K562 (cell line): ENCODE data around the gene FTO.

Experiments
- ADNP ChIP-seq: fragments of 200-800 bp; sonication (Bioruptor generic); IDR thresholded peaks from 2 replicates; pipeline ENCODE4 v1.6.1; 2016; ENCODE audit warnings: missing genetic modification characterization, missing compliant biosample characterization
- NRF1 ChIP-seq, 2 experiments: fragments of 450-650 bp; IDR thresholded peaks in 1 of 2; conservative IDR thresholded peaks in 1 of 2; 2 replicates each; pipeline ENCODE4 v1.6.1; 2014; ENCODE audit warnings: mild to moderate bottlenecking in 2 of 2
- ZNF274 ChIP-seq: IDR thresholded peaks from 2 replicates; pipeline ENCODE4 v1.6.1; 2011; ENCODE audit warnings: low read depth, mild to moderate bottlenecking, low read length, moderate library complexity, borderline replicate concordance
- ZNF79 ChIP-seq: fragments of 250-450 bp; sonication (Bioruptor Pico); IDR thresholded peaks from 2 replicates; pipeline ENCODE4 v1.4.0; 2020; ENCODE audit warnings: low read depth, mild to moderate bottlenecking, moderate library complexity
- TF ChIP-seq, protein P1 (sequence below): IDR thresholded peaks from 2 replicates; pipeline ENCODE4 v1.6.1; 2011; ENCODE audit warnings: borderline replicate concordance, low read depth, mild to moderate bottlenecking, moderate library complexity, low read length; ENCODE audit not compliant: insufficient read depth, poor library complexity, severe bottlenecking
- TF ChIP-seq, protein P2 (sequence below), 2 experiments: IDR thresholded peaks; 2 replicates each; pipeline ENCODE4 v1.6.1; 2012; ENCODE audit warnings: improper control_type of control experiment in 2 of 2, low read depth in 2 of 2, low read length in 2 of 2, borderline replicate concordance in 1 of 2
- TF ChIP-seq, protein P3 (sequence below), 2 experiments: fragments of 200-800 bp in 1 of 2; sonication (Bioruptor generic) in 1 of 2; sonication (generic) in 1 of 2; formaldehyde crosslinking in 1 of 2; IDR thresholded peaks in 1 of 2; conservative IDR thresholded peaks in 1 of 2; 2 replicates each; pipeline versions ENCODE4 v1.5.0 to v1.6.1; 2016 to 2020; ENCODE audit warnings: missing compliant biosample characterization in 1 of 2, missing genetic modification characterization in 1 of 2, missing genetic modification reagents in 1 of 2
- TF ChIP-seq, protein P4 (sequence below): sonication (generic); formaldehyde crosslinking; IDR thresholded peaks from 2 replicates; pipeline ENCODE4 v1.9.0; 2022; ENCODE audit warnings: mild to moderate bottlenecking, missing genetic modification reagents
- TF ChIP-seq, protein P5 (sequence below), 2 experiments: fragments of 450-650 bp in 1 of 2; sonication (generic) in 1 of 2; formaldehyde crosslinking in 1 of 2; IDR thresholded peaks in 1 of 2; conservative IDR thresholded peaks in 1 of 2; 2 replicates each; pipeline versions ENCODE4 v1.6.1 to v1.8.1; 2016 to 2023; ENCODE audit warnings: mild to moderate bottlenecking in 2 of 2, moderate library complexity in 2 of 2, inconsistent platforms in 1 of 2, missing genetic modification reagents in 1 of 2

DNA sequence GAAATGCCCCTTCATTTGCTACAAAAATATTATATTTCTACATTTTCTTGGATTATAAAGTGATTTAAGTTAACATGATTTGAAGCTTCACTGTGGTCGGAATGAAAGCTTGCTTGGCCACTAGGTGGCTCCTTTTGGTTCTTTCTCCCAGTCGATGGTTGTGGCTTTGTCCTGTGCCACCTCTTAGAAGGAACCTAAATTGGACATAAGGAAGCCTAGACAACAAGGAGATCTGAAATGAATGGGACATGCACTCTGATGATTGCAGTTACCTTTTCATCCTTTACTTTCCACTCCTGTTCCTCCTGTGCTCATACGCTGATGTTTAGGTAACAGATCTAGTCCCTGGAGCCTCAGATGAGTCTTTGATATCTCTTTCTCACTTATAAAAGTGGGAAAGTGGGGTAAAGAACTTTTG is 39.2 kb downstream of the FTO start:
- TF ChIP-seq, protein P1, sequence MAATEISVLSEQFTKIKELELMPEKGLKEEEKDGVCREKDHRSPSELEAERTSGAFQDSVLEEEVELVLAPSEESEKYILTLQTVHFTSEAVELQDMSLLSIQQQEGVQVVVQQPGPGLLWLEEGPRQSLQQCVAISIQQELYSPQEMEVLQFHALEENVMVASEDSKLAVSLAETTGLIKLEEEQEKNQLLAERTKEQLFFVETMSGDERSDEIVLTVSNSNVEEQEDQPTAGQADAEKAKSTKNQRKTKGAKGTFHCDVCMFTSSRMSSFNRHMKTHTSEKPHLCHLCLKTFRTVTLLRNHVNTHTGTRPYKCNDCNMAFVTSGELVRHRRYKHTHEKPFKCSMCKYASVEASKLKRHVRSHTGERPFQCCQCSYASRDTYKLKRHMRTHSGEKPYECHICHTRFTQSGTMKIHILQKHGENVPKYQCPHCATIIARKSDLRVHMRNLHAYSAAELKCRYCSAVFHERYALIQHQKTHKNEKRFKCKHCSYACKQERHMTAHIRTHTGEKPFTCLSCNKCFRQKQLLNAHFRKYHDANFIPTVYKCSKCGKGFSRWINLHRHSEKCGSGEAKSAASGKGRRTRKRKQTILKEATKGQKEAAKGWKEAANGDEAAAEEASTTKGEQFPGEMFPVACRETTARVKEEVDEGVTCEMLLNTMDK = peak; percentile 21
- TF ChIP-seq ZNF274 (no peak), ZNF79 (CRISPR knock-in tag) (no peak), NRF1 (conservative IDR thresholded peaks at IDR 0.05 in 1 of 2, IDR thresholded peaks at IDR 0.05 in 1 of 2) (no peak), ADNP (tag) (no peak)
- TF ChIP-seq, protein P2, sequence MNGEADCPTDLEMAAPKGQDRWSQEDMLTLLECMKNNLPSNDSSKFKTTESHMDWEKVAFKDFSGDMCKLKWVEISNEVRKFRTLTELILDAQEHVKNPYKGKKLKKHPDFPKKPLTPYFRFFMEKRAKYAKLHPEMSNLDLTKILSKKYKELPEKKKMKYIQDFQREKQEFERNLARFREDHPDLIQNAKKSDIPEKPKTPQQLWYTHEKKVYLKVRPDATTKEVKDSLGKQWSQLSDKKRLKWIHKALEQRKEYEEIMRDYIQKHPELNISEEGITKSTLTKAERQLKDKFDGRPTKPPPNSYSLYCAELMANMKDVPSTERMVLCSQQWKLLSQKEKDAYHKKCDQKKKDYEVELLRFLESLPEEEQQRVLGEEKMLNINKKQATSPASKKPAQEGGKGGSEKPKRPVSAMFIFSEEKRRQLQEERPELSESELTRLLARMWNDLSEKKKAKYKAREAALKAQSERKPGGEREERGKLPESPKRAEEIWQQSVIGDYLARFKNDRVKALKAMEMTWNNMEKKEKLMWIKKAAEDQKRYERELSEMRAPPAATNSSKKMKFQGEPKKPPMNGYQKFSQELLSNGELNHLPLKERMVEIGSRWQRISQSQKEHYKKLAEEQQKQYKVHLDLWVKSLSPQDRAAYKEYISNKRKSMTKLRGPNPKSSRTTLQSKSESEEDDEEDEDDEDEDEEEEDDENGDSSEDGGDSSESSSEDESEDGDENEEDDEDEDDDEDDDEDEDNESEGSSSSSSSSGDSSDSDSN (IDR thresholded peaks at IDR 0.05; ENCODE audit: borderline replicate concordance in 1 of 2, low read depth in 2 of 2, low read length in 2 of 2) = no peak
- TF ChIP-seq, protein P3, sequence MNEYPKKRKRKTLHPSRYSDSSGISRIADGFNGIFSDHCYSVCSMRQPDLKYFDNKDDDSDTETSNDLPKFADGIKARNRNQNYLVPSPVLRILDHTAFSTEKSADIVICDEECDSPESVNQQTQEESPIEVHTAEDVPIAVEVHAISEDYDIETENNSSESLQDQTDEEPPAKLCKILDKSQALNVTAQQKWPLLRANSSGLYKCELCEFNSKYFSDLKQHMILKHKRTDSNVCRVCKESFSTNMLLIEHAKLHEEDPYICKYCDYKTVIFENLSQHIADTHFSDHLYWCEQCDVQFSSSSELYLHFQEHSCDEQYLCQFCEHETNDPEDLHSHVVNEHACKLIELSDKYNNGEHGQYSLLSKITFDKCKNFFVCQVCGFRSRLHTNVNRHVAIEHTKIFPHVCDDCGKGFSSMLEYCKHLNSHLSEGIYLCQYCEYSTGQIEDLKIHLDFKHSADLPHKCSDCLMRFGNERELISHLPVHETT (CRISPR knock-in tag; conservative IDR thresholded peaks at IDR 0.05 in 1 of 2, IDR thresholded peaks at IDR 0.05 in 1 of 2) = no peak
- TF ChIP-seq, protein P4, sequence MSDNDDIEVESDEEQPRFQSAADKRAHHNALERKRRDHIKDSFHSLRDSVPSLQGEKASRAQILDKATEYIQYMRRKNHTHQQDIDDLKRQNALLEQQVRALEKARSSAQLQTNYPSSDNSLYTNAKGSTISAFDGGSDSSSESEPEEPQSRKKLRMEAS (CRISPR knock-in tag) = no peak
- TF ChIP-seq, protein P5, sequence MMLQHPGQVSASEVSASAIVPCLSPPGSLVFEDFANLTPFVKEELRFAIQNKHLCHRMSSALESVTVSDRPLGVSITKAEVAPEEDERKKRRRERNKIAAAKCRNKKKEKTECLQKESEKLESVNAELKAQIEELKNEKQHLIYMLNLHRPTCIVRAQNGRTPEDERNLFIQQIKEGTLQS (IDR thresholded peaks at IDR 0.05) = no peak
- TF ChIP-seq, protein P5 (CRISPR knock-in tag; conservative IDR thresholded peaks at IDR 0.05) = no peak
